Astrocyte (in vitro differentiated cells and primary cell): ENCODE data around the gene NMB. TPM values are rescaled to one million over a fixed set of nuclear protein-coding genes. Genes with fewer than 3 reads are reported as not detected.

Experiments used
- DNase-seq: peaks from one replicate; pipeline ENCODE4 v3.0.0-alpha.2; 2010; ENCODE audit warnings: low read depth
- FAIRE-seq: peaks from 2 replicates; lab custom pipeline; 2011; peaks lifted over from hg19 to GRCh38; lab: Jason Lieb, UNC
- H2AFZ ChIP-seq: 2 replicates; pipeline ENCODE4 v1.6.0; 2012; ENCODE audit warnings: low read depth, low read length, inconsistent platforms
- H3K27ac ChIP-seq: 2 replicates; pipeline ENCODE4 v1.5.1; 2011; ENCODE audit warnings: low read depth, low read length, inconsistent platforms
- H3K27me3 ChIP-seq: 2 replicates; pipeline ENCODE4 v1.6.0; 2011; ENCODE audit warnings: low read length, inconsistent platforms; ENCODE audit not compliant: insufficient read depth
- H3K36me3 ChIP-seq: 2 replicates; pipeline ENCODE4 v1.5.1; 2011; ENCODE audit warnings: low read length, inconsistent platforms; ENCODE audit not compliant: insufficient read depth
- H3K4me1 ChIP-seq: 2 replicates; pipeline ENCODE4 v1.5.1; 2011; ENCODE audit warnings: low read length, inconsistent platforms; ENCODE audit not compliant: insufficient read depth
- H3K4me2 ChIP-seq: 2 replicates; pipeline ENCODE4 v1.6.0; 2012; ENCODE audit warnings: low read length, inconsistent platforms
- H3K4me3 ChIP-seq: 2 replicates; pipeline ENCODE4 v1.5.1; 2011; ENCODE audit warnings: low read depth, mild to moderate bottlenecking, low read length, inconsistent platforms; ENCODE audit not compliant: insufficient read depth
- H3K79me2 ChIP-seq: 2 replicates; pipeline ENCODE4 v1.6.0; 2012; ENCODE audit warnings: mild to moderate bottlenecking, low read length, inconsistent platforms; ENCODE audit not compliant: insufficient read depth
- H3K9ac ChIP-seq: 2 replicates; pipeline ENCODE4 v1.6.0; 2012; ENCODE audit warnings: mild to moderate bottlenecking, low read length, inconsistent platforms
- H3K9me3 ChIP-seq: 2 replicates; pipeline ENCODE4 v1.5.1; 2012; ENCODE audit warnings: low read depth, mild to moderate bottlenecking, low read length, inconsistent platforms; ENCODE audit not compliant: insufficient read depth
- H4K20me1 ChIP-seq: 2 replicates; pipeline ENCODE4 v1.6.0; 2012; ENCODE audit warnings: low read length, inconsistent platforms; ENCODE audit not compliant: insufficient read depth
- H3K27ac Mint-ChIP-seq: one replicate; pipeline ENCODE4 v1.8.0; 2021; ENCODE audit warnings: mild to moderate bottlenecking, mixed read lengths; ENCODE audit not compliant: unreplicated experiment
- H3K27me3 Mint-ChIP-seq: one replicate; pipeline ENCODE4 v1.8.0; 2021; ENCODE audit warnings: low read depth, mixed read lengths; ENCODE audit not compliant: unreplicated experiment
- H3K36me3 Mint-ChIP-seq: one replicate; pipeline ENCODE4 v1.8.0; 2021; ENCODE audit warnings: low read depth, mixed read lengths; ENCODE audit not compliant: unreplicated experiment
- H3K4me1 Mint-ChIP-seq: one replicate; pipeline ENCODE4 v1.8.0; 2021; ENCODE audit warnings: low read depth, mixed read lengths; ENCODE audit not compliant: unreplicated experiment
- H3K4me3 Mint-ChIP-seq: one replicate; pipeline ENCODE4 v1.8.0; 2021; ENCODE audit warnings: mild to moderate bottlenecking, moderate library complexity, mixed read lengths; ENCODE audit not compliant: unreplicated experiment
- H3K9me3 Mint-ChIP-seq: one replicate; pipeline ENCODE4 v1.8.0; 2021; ENCODE audit warnings: mild to moderate bottlenecking, mixed read lengths; ENCODE audit not compliant: unreplicated experiment
- EZH2 ChIP-seq: IDR thresholded peaks from 2 replicates; pipeline ENCODE4 v1.6.1; 2012; ENCODE audit warnings: mild to moderate bottlenecking, low read length, inconsistent platforms; ENCODE audit not compliant: insufficient read depth
- total RNA-seq: library from RNA; stranded (reverse); gene quantifications from 2 replicates; pipeline ENCODE4 v1.2.1, GENCODE V29; 2021
- TF ChIP-seq, protein P1 (sequence below): IDR thresholded peaks from 2 replicates; pipeline ENCODE4 v1.5.1; 2011; ENCODE audit warnings: low read depth, mild to moderate bottlenecking, inconsistent platforms, low read length, moderate library complexity; ENCODE audit not compliant: insufficient read depth

Gene NMB
- total RNA-seq, 1 donor from 2014 or later = 6.4 TPM

DNA sequence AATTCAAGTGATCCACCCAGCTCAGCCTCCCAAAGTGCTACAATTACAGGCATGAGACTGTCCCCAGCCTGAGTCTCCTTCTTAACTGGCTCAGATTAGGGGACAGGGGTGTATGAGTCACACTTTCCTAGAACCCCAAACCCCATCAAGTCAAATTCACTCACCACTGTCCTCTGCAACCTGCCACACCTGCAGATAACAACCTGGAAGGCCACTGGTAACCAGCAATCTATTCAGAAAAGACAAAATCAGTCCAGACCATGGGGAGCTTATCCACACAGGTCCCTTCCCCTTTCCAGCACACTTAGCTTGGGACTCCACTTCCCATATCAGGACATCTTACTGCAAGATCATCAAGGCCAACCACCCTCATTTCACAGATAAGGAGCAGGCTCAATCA lies 10.3 kb downstream of the NMB start:
- Histone ChIP-seq H3K36me3 (peaks cover 45% of the 10 kb centered on the region), H3K9ac (no peak overlapping the region), H3K9me3 (no peaks in the 10 kb centered on the region), H2AFZ (no peak overlapping the region), H3K79me2 (peaks cover 21% of the 10 kb centered on the region), H3K4me3 (no peak overlapping the region), H3K4me2 (no peak overlapping the region), H4K20me1 (peaks cover 39% of the 10 kb centered on the region), H3K4me1 (peaks cover 5% of the 10 kb centered on the region), H3K27me3 (no peaks in the 10 kb centered on the region), H3K27ac (no peak overlapping the region)
- H3K9me3 Mint-ChIP-seq = no peaks in the 10 kb centered on the region
- peaks cover 12% of the 10 kb centered on the region for H3K36me3 Mint-ChIP-seq
- H3K27ac Mint-ChIP-seq = no peak overlapping the region
- no peak overlapping the region for H3K4me3 Mint-ChIP-seq
- peaks cover 8% of the 10 kb centered on the region for H3K4me1 Mint-ChIP-seq
- H3K27me3 Mint-ChIP-seq = no peaks in the 10 kb centered on the region
- FAIRE-seq (no peak), DNase-seq (no peak)
- no peak for TF ChIP-seq EZH2
- TF ChIP-seq, protein P1, sequence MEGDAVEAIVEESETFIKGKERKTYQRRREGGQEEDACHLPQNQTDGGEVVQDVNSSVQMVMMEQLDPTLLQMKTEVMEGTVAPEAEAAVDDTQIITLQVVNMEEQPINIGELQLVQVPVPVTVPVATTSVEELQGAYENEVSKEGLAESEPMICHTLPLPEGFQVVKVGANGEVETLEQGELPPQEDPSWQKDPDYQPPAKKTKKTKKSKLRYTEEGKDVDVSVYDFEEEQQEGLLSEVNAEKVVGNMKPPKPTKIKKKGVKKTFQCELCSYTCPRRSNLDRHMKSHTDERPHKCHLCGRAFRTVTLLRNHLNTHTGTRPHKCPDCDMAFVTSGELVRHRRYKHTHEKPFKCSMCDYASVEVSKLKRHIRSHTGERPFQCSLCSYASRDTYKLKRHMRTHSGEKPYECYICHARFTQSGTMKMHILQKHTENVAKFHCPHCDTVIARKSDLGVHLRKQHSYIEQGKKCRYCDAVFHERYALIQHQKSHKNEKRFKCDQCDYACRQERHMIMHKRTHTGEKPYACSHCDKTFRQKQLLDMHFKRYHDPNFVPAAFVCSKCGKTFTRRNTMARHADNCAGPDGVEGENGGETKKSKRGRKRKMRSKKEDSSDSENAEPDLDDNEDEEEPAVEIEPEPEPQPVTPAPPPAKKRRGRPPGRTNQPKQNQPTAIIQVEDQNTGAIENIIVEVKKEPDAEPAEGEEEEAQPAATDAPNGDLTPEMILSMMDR = no peak

DNA sequence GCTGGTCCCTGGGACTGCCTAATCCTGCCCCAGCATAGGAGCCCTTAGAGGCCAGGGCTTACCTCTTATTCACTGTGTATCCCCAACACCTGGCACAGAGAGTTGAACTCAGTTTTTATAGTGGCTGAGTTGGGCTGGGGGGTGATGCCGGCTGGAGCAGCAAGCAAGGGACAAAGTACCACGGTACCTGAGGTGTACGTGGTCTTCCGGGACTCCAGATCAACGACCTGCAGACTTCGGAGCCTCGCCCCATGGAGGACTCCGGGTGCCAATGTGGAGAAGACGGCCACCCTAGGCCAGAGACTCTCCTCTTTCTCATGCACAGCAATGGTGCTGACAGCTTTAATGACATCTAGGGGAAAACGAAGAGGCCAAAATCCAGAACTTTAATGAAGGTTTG lies 12.0 kb downstream of the NMB start:
- Mint-ChIP-seq H3K4me3 (no peak overlapping the region), H3K4me1 (no peaks in the 10 kb centered on the region), H3K27ac (no peak overlapping the region), H3K36me3 (peaks cover 10% of the 10 kb centered on the region), H3K27me3 (no peaks in the 10 kb centered on the region), H3K9me3 (no peaks in the 10 kb centered on the region)
- Histone ChIP-seq H3K79me2 (peaks cover 11% of the 10 kb centered on the region), H3K27ac (no peak overlapping the region), H2AFZ (no peak overlapping the region), H3K4me3 (no peak overlapping the region), H3K9ac (no peak overlapping the region), H3K9me3 (no peaks in the 10 kb centered on the region), H3K27me3 (no peaks in the 10 kb centered on the region), H3K4me2 (no peak overlapping the region), H3K36me3 (peaks cover 55% of the 10 kb centered on the region), H3K4me1 (no peaks in the 10 kb centered on the region), H4K20me1 (peaks cover 42% of the 10 kb centered on the region)
- DNase-seq (no peak), FAIRE-seq (no peak)
- TF ChIP-seq, protein P1 = no peak
- TF ChIP-seq EZH2 = no peak

- FAIRE-seq (no peak), DNase-seq (no peak)
- H3K4me3 ChIP-seq = no peak overlapping the region
- peaks cover 11% of the 10 kb centered on the region for H3K36me3 Mint-ChIP-seq
- H3K9me3 Mint-ChIP-seq = no peaks in the 10 kb centered on the region
- H3K4me3 Mint-ChIP-seq = no peak overlapping the region
- H3K4me2 ChIP-seq = no peak overlapping the region
- TF ChIP-seq, protein P1 = no peak
- TF ChIP-seq EZH2 = no peak
- no peaks in the 10 kb centered on the region for H3K4me1 Mint-ChIP-seq
- peaks cover 11% of the 10 kb centered on the region for H3K79me2 ChIP-seq
- H3K9ac ChIP-seq = no peak overlapping the region
- no peaks in the 10 kb centered on the region for H3K27me3 Mint-ChIP-seq
- H3K27ac Mint-ChIP-seq = no peak overlapping the region
- peaks cover 59% of the 10 kb centered on the region for H3K36me3 ChIP-seq
- H4K20me1 ChIP-seq = peaks cover 44% of the 10 kb centered on the region
- no peaks in the 10 kb centered on the region for H3K4me1 ChIP-seq
- no peak overlapping the region for H3K27ac ChIP-seq
- no peaks in the 10 kb centered on the region for H3K27me3 ChIP-seq
- no peaks in the 10 kb centered on the region for H3K9me3 ChIP-seq
- no peak overlapping the region for H2AFZ ChIP-seq
Measured at GRCh38 chr15:84645496-84645895, 12.5 kb downstream of the NMB start.
